Stimulated activated CD8-positive, alpha-beta memory T cell treated with anti-CD3 and anti-CD28 coated beads, Interleukin-7, amount 100 ng/mL, for 24 hours (primary cell): ENCODE data around the gene PNLIPRP2.

Experiments
- DNase-seq: peaks from one replicate; pipeline ENCODE4 v3.0.0-alpha.2; 2020; ENCODE audit warnings: low read depth

PNLIPRP2 gene

GRCh38 chr10:116612107-116612769 lies 8.5 kb upstream of the PNLIPRP2 start:
- no peak for DNase-seq

DNA sequence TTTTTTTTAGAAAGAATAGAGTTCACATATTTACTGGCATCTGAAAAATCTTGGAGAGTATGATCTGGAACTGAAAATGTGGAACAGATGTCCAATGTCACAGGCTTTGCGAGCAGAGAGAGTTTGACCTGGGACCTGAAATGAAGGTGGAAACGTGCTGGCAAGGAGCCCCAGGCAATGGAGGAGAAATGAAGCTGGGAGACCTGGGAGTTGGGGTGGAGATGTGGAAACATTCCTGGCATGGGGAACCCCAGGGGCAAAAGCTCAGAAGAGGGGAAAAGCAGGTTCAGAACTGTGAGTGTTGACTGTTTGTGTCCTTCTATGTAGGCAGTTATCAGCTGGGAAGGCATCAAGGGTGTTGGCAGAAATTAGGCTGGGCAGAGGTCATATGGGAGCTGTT lies 7.3 kb upstream of the PNLIPRP2 start:
- DNase-seq: no peak

GRCh38 chr10:116614796-116615195 lies 6.0 kb upstream of the PNLIPRP2 start:
- no peak for DNase-seq

DNA sequence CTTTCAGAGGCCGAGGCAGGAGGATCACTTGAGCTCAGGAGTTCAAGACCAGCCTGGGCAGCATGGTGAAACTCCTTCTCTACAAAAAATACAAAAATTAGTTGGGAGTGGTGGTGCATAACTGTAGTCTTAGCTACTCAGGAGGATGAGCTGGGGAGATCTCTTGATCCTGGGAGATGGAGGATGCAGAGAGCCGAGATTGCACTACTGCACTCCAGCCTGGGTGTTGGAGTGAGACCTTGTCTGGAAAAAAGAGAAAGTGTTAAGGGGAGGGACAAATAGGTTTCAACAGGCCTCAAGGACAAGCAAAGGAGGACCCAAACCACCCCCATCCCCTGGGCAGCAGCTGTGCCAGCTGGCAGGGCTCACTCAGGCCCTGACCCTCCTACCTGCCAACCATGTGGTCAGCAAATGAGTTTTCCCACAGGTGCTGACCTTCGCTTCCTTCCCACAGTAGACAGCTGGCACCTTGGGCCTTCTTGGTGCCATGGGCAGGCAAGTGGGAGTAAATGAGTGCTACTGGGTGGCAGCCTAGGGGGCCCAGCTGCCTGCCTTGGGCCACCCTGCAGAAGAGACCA lies 5.5 kb upstream of the PNLIPRP2 start:
- DNase-seq: no peak

GRCh38 chr10:116621476-116621875 lies 723 bp downstream of the PNLIPRP2 start:
- no peak for DNase-seq

GRCh38 chr10:116621934-116622655 lies 1.3 kb downstream of the PNLIPRP2 start:
- DNase-seq: no peak

- no peak for DNase-seq
Measured at GRCh38 chr10:116625845-116626244, 5.1 kb downstream of the PNLIPRP2 start.

DNA sequence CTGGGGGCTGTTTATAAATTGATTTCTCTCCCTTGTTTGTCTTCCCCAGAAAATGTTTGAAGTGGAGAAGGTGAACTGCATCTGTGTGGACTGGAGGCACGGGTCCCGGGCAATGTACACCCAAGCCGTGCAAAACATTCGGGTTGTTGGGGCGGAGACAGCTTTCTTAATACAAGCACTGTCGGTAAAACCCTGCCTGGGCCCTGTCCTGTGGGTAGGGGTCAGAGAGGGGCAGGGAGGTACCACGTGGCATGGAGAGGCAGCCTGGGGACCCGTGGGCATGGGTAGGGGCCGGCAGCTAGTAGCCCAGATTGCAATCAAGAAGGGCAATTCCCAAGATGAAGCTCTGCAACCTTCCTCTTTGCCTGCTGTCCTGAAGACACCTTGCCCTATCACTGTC lies 6.1 kb downstream of the PNLIPRP2 start:
- no peak for DNase-seq

DNA sequence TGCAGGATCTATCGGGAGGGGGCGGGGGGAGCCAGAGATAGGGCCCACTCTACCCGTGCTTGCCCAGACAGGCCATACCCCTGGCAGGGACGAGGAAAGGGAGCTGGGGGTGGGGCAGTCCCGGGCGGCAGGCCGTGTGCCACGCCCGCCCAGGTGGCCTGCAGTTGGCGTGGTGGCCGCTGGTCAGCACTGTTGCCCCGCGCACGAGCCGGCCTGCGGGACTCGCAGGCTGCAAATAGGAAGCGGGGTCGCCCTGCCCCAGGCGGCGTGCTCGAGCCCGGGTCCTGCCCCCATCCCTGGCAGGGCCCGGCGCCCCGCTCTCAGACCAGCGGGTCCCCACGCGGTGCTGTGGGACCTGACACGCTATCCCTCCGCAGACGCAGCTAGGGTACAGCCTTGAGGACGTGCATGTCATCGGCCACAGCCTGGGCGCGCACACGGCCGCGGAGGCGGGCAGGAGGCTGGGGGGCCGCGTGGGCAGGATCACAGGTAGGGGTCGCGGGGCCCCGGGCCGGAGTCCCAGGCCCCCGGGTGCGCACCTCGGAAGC lies 6.7 kb downstream of the PNLIPRP2 start:
- DNase-seq: no peak

- DNase-seq: no peak
Measured at GRCh38 chr10:116629340-116629739, 8.6 kb downstream of the PNLIPRP2 start.

DNA sequence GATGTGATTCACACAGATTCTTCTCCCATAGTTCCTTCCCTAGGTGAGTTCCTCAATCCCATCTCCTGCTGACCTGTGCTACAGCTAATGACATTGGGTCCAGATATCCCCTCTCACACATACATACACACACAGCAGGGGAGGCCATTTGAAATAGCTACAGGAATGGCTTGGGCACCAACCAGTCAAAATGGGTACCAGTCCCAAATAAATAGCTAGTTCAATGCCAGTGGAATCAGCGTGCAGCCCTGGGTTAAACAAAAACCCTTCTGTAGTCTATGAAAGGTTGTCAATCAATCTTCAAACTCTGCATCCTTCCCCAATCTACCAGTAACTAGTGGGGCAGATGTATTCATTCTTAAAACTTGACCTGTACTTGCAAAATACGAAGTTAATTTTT lies 9.3 kb downstream of the PNLIPRP2 start:
- DNase-seq: no peak

DNA sequence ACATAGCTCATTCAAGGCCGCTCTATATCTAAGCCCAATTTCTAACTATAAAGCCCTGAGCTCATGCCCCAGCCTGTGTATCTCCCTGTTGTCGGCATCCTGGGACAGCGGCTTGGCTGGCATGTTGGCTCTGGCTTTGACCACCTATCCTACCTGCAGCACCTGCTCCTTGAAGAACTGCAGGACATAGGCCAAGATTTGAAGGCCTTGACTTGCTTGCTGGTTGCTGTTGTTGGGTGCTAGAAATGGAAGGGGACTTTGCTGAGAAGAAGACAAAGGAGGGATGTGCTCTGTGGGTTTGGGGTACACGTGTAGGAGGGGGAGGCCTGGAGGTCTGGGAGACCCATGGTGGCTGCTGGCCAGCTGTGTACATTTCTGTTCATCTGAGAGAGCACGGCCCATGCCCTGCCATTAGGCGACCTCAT lies 11.1 kb downstream of the PNLIPRP2 start:
- DNase-seq: no peak

GRCh38 chr10:116632596-116633215 lies 12.0 kb downstream of the PNLIPRP2 start:
- DNase-seq: no peak

- DNase-seq: no peak
Measured at GRCh38 chr10:116633216-116633600, 12.5 kb downstream of the PNLIPRP2 start.

GRCh38 chr10:116634126-116634975 lies 13.6 kb downstream of the PNLIPRP2 start:
- no peak for DNase-seq

- no peak for DNase-seq
Measured at GRCh38 chr10:116636385-116636784, 15.6 kb downstream of the PNLIPRP2 start.

GRCh38 chr10:116636976-116637375 lies 16.2 kb downstream of the PNLIPRP2 start:
- DNase-seq: no peak

DNA sequence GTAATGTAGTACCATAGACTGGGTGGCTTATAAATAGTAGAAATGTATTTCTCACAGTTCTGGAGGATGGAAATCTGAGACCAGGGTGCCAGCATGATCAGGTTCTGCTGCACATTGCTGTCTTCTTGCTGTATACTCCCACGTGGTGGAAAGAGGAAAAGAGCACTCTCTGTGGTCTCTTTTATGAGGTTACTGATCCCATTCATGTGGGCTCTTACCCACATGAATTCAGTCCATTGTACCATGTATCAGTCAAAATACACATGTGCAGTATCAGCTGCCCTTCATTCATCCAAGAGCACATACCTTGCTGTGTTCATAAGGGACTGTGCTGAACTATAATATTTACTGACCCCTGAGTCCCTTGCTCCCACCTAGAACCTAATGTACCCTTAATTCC lies 17.1 kb downstream of the PNLIPRP2 start:
- no peak for DNase-seq

DNA sequence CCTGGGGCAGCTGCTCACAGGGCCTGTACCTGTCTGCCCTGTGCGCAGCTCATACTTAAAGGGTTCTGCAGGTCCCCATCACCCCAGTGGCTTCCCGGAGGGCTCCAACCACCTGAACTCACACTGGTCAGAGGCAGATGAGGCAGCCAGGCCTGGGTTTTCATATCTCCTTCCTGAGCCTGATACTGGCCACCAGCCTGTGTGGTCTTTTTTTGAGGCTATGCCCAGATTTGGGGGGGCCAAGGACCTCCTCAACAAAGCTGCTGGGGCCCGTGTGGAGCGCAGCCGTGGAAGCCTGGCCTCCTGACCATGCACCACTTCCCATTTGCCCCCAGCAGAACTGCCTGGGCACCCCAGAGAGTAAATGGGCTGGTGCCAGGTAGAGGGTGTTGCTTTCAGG lies 25.7 kb downstream of the PNLIPRP2 start:
- DNase-seq: no peak

DNA sequence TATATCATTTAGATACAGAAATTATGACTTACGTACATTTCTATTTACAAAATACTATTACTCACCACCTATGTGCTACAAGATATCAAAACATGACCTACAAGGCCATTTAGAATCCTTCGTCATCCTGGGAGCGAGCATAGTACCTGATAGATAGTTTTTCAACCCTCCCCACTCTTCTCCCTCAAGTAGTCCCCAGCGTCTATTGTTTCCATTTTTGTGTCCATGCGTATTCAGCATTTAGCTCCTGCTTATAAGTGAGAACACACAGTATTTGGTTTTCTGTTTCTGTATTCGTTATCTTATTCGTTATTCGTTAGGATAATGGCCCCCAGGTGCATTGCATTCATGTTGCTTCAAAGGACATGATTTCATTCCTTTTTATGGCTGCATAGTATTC lies 28.1 kb downstream of the PNLIPRP2 start:
- DNase-seq: no peak

DNA sequence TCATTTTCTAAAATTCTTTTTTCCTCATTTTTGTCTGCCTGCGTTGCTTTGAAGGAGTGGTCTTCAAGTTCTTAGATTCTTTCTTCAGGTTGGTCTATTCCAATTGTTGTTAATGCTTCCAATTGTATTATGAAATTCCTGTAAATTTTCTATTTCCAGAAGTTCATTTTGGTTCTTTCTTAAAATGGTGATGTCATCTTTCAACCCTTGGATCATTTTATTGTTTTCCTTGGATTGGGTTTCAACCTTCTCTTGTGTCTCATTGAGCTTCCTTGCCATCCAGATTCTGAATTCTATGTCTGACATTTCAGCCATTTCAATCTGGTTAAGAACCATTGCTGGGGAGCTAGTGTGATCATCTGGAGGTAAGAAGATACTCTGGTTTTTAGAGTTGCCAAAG lies 33.1 kb downstream of the PNLIPRP2 start:
- DNase-seq: no peak

GRCh38 chr10:116654816-116655215 lies 34.1 kb downstream of the PNLIPRP2 start:
- DNase-seq: no peak
